ENCODE measurements around the gene PRRT3. TPM values are rescaled to one million over a fixed set of nuclear protein-coding genes. Genes with fewer than 3 reads are reported as not detected.

PRRT3 gene
- total and polyA plus RNA-seq, 9 of the 15 experiments (the other 6 are each of a cell fraction or from before 2014, with no cell fraction given): 0.06 to 1.9 (median 1.2) TPM

GRCh38 chr3:9951962-9952805 is at the start of gene PRRT3 (continued):
- TF ChIP-seq OTX1 (CRISPR knock-in tag; IDR thresholded peaks at IDR 0.05): no peak
- TF ChIP-seq ATF3 (IDR thresholded peaks at IDR 0.05): peak; percentile 44
- TF ChIP-seq ATF3 (CRISPR knock-in tag; conservative IDR thresholded peaks at IDR 0.05): no peak
- TF ChIP-seq ZNF583 (CRISPR knock-in tag; IDR thresholded peaks at IDR 0.05): no peak
- TF ChIP-seq CAMTA2 (CRISPR knock-in tag; conservative IDR thresholded peaks at IDR 0.05): no peak
- no peak for TF ChIP-seq TCF3 (CRISPR knock-in tag; IDR thresholded peaks at IDR 0.05)
- no peak for TF ChIP-seq BCL6 (CRISPR knock-in tag; IDR thresholded peaks at IDR 0.05)
- TF ChIP-seq PKNOX1 (IDR thresholded peaks at IDR 0.05): no peak
- no peak for TF ChIP-seq ELF4 (CRISPR knock-in tag; IDR thresholded peaks at IDR 0.05)
- peak; percentile 98 for TF ChIP-seq HDGF (IDR thresholded peaks at IDR 0.05)
- TF ChIP-seq ZBTB33 (CRISPR knock-in tag; IDR thresholded peaks at IDR 0.05): no peak
- peak; percentile 32 for TF ChIP-seq TAF1 (IDR thresholded peaks at IDR 0.05; ENCODE audit: control insufficient read depth, extremely low read depth, insufficient read depth, low read length, severe bottlenecking)
- no peak for TF ChIP-seq PHB2 (IDR thresholded peaks at IDR 0.05; ENCODE audit: low read depth)
- no peak for TF ChIP-seq MYBL2 (IDR thresholded peaks at IDR 0.05; ENCODE audit: low read depth)
- TF ChIP-seq MYBL2 (CRISPR knock-in tag; IDR thresholded peaks at IDR 0.05; ENCODE audit: borderline replicate concordance): no peak
- no peak for TF ChIP-seq ZNF175 (CRISPR knock-in tag; IDR thresholded peaks at IDR 0.05; ENCODE audit: low read depth)
- no peak for TF ChIP-seq ZBTB5 (IDR thresholded peaks at IDR 0.05)
- no peak for TF ChIP-seq EWSR1 (IDR thresholded peaks at IDR 0.05; ENCODE audit: borderline replicate concordance, low read depth, partially characterized antibody)
- no peak for TF ChIP-seq GABPA (tag; conservative IDR thresholded peaks at IDR 0.05; ENCODE audit: low read depth)
- TF ChIP-seq RBBP5 (IDR thresholded peaks at IDR 0.05; ENCODE audit: borderline replicate concordance, insufficient read depth, low read length, poor library complexity, severe bottlenecking): peak; percentile 58
- no peak for TF ChIP-seq CEBPB (tag; IDR thresholded peaks at IDR 0.05)
- TF ChIP-seq SMAD1 (IDR thresholded peaks at IDR 0.05; ENCODE audit: low read depth, low read length, partially characterized antibody): no peak
- peak; percentile 80 for TF ChIP-seq PHF20 (IDR thresholded peaks at IDR 0.05; ENCODE audit: partially characterized antibody)
- TF ChIP-seq ZNF174 (CRISPR knock-in tag; IDR thresholded peaks at IDR 0.05): no peak

Measured in K562 (cell line).